Effector memory CD8-positive, alpha-beta T cell (primary cell): Measurements from ENCODE around the gene ADCY3.
A peak's percentile ranks its signal among the peaks of the same experiment; 100 is the strongest.
"Not testable (repeated sequence)": the region's sequence is repeated elsewhere in the genome, so short reads cannot be mapped to it uniquely, and the experiment has no call there.

Experiments used
- ATAC-seq: fragments of 150-1000 bp; cut with Tn5 transposase; replicated peaks from 2 replicates; pipeline ENCODE4 v1.10.0; 2021; ENCODE audit warnings: mild to moderate bottlenecking, moderate library complexity
- DNase-seq, 3 experiments: peaks; one replicate each; pipeline ENCODE4 v3.0.0; 2021
- H3K27ac Mint-ChIP-seq, 2 donors: one replicate each; pipeline ENCODE4 v1.8.0; 2022; ENCODE audit warnings: mild to moderate bottlenecking in 2 of 2, mixed read lengths in 2 of 2, moderate library complexity in 2 of 2
- H3K27me3 Mint-ChIP-seq, 2 donors: one replicate each; pipeline ENCODE4 v1.8.0; 2022; ENCODE audit warnings: mixed read lengths in 2 of 2
- H3K36me3 Mint-ChIP-seq: one replicate; pipeline ENCODE4 v1.8.0; 2022; ENCODE audit warnings: mild to moderate bottlenecking, moderate library complexity, mixed read lengths; ENCODE audit not compliant: insufficient read depth
- H3K4me1 Mint-ChIP-seq, 2 donors: one replicate each; pipeline ENCODE4 v1.8.0; 2022; ENCODE audit warnings: low read depth in 2 of 2, mixed read lengths in 2 of 2
- H3K4me3 Mint-ChIP-seq, 2 donors: one replicate each; pipeline ENCODE4 v1.8.0; 2022; ENCODE audit warnings: mild to moderate bottlenecking in 2 of 2, mixed read lengths in 2 of 2, moderate library complexity in 2 of 2
- H3K9me3 Mint-ChIP-seq, 2 donors: one replicate each; pipeline ENCODE4 v1.8.0; 2022; ENCODE audit warnings: mixed read lengths in 2 of 2

The ADCY3 gene

DNA sequence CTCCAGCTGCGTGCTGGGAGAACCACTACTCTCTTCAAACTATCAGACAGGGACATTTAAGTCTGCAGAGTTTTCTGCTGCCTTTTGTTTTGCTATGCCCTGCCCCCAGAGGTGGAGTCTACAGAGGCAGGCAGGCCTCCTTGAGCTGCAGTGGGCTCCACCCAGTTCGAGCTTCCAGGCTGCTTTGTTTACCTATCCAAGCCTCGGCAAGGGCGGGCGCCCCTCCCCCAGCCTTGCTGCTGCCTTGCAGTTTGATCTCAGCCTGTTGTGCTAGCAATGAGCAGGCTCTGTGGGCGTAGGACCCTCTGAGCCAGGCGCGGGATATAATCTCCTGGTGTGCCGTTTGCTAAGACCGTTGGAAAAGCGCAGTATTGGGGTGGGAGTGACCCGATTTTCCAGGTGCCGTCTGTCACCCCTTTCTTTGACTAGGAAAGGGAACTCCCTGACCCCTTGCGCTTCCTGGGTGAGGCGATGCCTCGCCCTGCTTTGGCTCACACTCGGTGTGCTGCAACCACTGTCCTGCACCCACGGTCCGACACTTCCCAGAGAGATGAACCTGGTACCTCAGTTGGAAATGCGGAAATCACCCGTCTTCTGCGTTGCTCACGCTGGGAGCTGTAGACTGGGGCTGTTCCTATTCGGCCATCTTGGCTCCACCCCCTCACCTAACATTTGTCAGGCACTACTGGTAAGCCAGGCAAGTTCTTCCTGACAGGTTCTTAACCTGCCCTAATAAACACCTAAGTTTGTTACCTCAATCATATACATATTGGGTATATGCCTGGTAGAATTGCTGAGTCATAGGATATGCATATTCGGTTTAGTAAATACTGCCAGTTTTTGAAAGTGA lies 114.0 kb downstream of the ADCY3 start:
- not testable (repeated sequence) for H3K27ac Mint-ChIP-seq, H3K9me3 Mint-ChIP-seq, H3K4me3 Mint-ChIP-seq, H3K36me3 Mint-ChIP-seq, DNase-seq, H3K27me3 Mint-ChIP-seq, ATAC-seq
- H3K4me1 Mint-ChIP-seq = peaks cover 5 to 17% of the 10 kb centered on the region in 2 donors

DNA sequence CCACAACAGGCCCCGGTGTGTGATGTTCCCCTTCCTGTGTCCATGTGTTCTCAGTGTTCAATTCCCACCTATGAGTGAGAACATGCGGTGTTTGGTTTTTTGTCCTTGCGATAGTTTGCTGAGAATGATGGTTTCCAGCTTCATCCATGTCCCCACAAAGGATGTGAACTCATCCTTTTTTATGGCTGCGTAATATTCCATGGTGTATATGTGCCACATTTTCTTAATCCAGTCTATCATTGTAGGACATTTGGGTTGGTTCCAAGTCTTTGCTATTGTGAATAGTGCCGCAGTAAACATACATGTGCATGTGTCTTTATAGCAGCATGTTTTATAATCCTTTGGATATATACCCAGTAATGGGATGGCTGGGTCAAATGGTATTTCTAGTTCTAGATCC lies 119.5 kb downstream of the ADCY3 start:
- not testable (repeated sequence) for DNase-seq, ATAC-seq, H3K9me3 Mint-ChIP-seq, H3K27me3 Mint-ChIP-seq, H3K27ac Mint-ChIP-seq, H3K36me3 Mint-ChIP-seq, H3K4me1 Mint-ChIP-seq, H3K4me3 Mint-ChIP-seq

DNA sequence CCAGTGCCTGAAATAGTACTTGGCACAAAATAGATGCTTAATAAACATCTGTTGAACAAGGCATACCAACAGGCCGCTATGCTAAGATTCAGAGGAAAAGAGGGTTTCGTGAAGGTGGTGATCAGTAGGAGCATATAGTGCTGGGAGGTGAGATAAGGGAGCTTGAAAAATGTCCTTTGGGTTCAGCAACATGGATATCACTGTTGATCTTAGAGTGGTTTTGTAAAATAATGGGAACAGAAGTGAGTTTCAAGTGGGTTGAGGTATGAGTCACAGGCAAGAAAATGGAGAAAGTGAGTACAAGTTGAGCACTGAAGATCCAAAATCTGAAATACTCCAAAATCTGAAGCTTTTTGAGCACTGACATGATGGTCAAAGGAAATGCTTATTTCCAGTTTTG lies 122.4 kb downstream of the ADCY3 start:
- Mint-ChIP-seq H3K27me3 (no peaks in the 10 kb centered on the region), H3K4me1 (peaks cover 9 to 15% of the 10 kb centered on the region in 2 donors), H3K27ac (no peak overlapping the region), H3K4me3 (no peak overlapping the region), H3K36me3 (peaks cover 6% of the 10 kb centered on the region), H3K9me3 (no peaks in the 10 kb centered on the region)
- no peak for ATAC-seq
- DNase-seq = no peak

DNA sequence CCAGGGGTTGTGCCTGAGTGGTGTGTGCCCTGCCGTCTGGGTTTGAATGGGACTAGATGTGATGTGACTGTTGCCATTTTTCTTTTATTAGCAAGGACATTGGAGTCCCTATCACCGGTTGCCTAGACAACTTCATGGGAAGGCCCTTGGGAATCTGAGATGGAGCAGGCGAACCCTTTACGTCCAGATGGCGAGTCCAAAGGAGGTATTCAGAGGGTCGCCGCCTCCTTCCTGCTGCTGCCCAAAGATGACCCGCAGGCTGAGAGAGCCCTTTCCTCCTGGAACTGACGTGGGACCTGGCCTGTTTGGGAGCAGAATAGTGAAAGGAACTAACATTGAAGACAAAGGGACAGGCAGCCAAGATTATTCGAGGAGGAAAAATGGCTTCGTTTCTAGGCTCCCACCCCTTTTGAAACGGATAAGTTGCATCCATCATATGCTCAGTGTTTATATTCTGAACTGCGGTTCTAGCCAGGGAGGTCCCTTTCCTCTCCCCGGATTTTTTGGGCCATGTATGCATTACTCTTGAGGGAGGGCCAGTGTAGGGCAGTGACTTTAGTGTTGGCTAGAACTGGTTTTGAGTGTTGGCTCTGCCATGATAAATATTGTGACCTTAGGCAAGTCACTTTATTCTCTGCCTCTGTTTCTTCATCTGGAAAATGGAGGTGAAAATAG lies 126.1 kb downstream of the ADCY3 start:
- H3K27ac Mint-ChIP-seq = peak overlapping the region; percentile 98 to 99
- H3K4me1 Mint-ChIP-seq = peaks cover 12 to 19% of the 10 kb centered on the region in 2 donors
- peak overlapping the region; percentile 97 to 99 for H3K4me3 Mint-ChIP-seq
- H3K36me3 Mint-ChIP-seq = peaks cover 10% of the 10 kb centered on the region
- H3K27me3 Mint-ChIP-seq = no peaks in the 10 kb centered on the region
- ATAC-seq = no peak
- no peak for DNase-seq
- H3K9me3 Mint-ChIP-seq = no peaks in the 10 kb centered on the region

DNA sequence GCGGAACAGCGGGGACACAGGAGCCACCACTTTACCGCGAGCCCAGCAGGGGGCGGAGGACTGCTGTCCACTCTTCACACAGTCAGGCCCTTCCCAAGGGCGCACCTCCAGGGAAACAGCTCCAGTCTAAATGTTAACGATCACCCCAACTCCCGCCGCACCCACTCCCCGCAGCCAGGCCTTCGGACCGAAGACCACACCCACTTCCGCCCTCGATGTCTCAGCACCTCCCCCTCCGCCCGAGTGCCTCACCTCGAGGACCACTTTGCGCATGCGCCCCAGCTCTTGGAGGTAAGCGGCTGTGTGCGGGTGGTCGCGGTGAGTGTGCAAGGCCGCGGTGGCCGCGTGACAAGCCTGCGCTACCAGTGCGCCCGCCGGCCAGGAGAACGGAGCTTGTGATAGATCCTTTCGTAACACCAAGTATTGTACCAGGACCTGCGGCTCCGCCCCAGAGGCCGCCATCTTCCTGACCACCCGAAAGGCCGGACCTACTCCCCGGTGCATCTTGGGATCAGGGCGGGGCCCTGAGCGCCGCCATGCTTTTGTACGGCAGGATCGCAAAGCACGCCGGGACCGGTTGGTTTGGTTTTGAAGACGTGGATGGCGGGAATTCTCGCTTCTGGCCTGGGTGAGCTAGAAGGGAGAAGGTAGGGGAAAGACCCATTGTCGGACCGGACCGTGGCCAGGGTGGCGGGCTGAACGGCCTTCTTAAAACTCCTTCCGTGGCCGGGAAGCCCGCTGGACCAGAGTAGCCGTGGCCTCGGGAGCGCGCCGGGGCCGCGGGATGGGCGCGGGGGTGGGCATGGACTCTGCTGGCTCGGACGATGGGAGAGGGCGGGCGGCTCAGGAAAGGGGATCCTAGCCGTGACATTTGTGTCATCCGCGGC lies 126.9 kb downstream of the ADCY3 start, which contains the start of the genes CENPO and PTRHD1:
Gene CENPO (plus strand): TSS at position 552 of the 887 bp plus-strand sequence. CDS start 495 bp downstream, outside the sequence.
Gene PTRHD1 (minus strand): TSS at position 518 of the 887 bp plus-strand sequence. CDS start 14 bp downstream, at position 504.
- peak; percentile 97 for ATAC-seq
- Mint-ChIP-seq H3K27ac (peak within 1 kb of the TSS; percentile 98 to 99), H3K4me3 (peak within 1 kb of the TSS; percentile 97 to 99), H3K4me1 (peaks cover 12 to 19% of the 10 kb centered on the region in 2 donors), H3K9me3 (no peaks in the 10 kb centered on the region), H3K36me3 (peaks cover 10% of the 10 kb centered on the region), H3K27me3 (no peaks in the 10 kb centered on the region)
- peak; percentile 89 to 94 (median 90) for DNase-seq

DNA sequence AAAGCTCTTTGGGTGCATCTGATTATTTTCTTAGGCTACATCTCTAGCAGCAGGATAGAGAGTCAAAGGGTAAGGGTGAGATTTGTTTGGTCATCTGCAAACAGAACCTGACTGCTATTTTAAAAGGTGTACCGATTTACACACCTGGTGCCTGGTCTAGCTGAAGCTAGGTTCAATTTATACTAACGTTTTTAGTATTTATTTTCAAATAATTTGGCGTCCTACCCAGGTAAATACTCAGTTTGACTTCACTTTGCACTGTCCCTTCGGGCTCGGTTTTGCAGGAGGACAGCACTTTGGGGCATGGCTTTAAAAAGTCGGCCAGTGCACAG lies 127.5 kb downstream of the ADCY3 start:
- Mint-ChIP-seq H3K4me3 (peak overlapping the region; percentile 97 to 99), H3K27ac (peak overlapping the region; percentile 98 to 99), H3K4me1 (peaks cover 12 to 19% of the 10 kb centered on the region in 2 donors), H3K9me3 (no peaks in the 10 kb centered on the region), H3K27me3 (no peaks in the 10 kb centered on the region), H3K36me3 (peaks cover 10% of the 10 kb centered on the region)
- DNase-seq (no peak), ATAC-seq (no peak)

DNA sequence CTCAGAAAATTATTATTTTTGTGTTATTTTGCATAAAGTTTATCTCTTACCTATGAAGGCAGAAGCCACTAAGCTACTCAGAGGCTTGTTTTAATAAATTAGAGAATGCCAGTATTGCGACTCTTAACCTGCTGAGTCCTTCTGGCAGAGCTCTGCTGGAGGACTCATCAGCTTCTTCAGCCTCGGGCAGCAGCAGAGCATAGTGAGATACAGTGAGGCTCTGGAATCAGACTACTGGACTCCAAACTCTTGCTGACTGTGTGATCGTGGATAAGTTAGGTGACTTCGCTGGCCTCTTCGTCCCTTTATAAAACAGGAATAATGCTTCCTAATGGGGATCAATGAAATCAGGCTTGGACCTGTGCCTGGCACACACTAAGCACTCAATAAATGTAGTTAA lies 128.6 kb downstream of the ADCY3 start:
- no peak for DNase-seq
- Mint-ChIP-seq H3K4me1 (peaks cover 12 to 19% of the 10 kb centered on the region in 2 donors), H3K9me3 (no peaks in the 10 kb centered on the region), H3K27me3 (no peaks in the 10 kb centered on the region), H3K4me3 (no peak overlapping the region), H3K36me3 (peaks cover 10% of the 10 kb centered on the region), H3K27ac (no peak overlapping the region)
- no peak for ATAC-seq

DNA sequence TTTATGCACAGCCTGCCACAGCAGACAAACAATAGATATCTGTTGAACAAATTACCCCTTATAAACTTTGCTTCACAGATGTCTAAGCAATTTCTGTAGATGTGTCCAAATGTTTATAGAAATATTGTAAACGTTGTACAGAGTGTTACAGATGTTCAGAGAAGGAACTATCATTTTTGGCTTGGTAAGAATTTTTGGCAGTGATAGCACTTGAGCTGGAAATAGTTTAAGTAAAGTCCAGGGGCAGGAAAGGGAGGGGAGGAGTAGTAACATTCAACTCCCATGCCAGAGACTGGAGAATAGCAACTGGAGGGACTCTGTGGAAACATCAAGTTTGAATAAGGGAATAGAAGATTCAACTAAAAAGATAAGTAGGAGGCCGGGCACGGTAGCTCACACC lies 131.2 kb downstream of the ADCY3 start:
- ATAC-seq (no peak), DNase-seq (no peak)
- H3K9me3 Mint-ChIP-seq = no peaks in the 10 kb centered on the region
- H3K36me3 Mint-ChIP-seq = peaks cover 10% of the 10 kb centered on the region
- H3K4me3 Mint-ChIP-seq = no peak overlapping the region
- H3K27me3 Mint-ChIP-seq = no peaks in the 10 kb centered on the region
- H3K27ac Mint-ChIP-seq = no peak overlapping the region
- H3K4me1 Mint-ChIP-seq = peaks cover 9 to 14% of the 10 kb centered on the region in 2 donors

DNA sequence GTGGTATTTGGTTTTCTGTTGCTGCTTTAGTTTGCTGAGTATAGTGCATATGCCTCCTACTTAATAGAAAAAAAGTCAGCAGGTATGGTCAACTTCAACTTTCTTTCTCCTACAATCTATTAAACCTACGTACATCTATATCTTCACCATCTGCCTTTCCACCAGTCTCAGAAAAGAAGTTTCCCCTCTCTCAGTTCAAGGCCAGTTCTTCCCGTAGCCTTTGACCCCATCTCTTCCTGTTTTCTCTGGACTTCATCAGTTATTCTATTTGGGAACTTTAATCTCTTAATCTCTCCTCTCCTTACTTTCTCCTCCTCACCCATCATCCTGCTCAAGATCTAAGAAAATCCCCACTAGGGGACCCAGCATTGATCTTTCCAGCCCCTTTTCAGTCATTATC lies 132.5 kb downstream of the ADCY3 start:
- H3K27ac Mint-ChIP-seq = no peak overlapping the region
- no peak overlapping the region for H3K4me3 Mint-ChIP-seq
- H3K27me3 Mint-ChIP-seq = no peaks in the 10 kb centered on the region
- H3K36me3 Mint-ChIP-seq = peaks cover 2% of the 10 kb centered on the region
- DNase-seq (no peak), ATAC-seq (no peak)
- H3K4me1 Mint-ChIP-seq = peaks cover 3 to 4% of the 10 kb centered on the region in 2 donors
- no peaks in the 10 kb centered on the region for H3K9me3 Mint-ChIP-seq

DNA sequence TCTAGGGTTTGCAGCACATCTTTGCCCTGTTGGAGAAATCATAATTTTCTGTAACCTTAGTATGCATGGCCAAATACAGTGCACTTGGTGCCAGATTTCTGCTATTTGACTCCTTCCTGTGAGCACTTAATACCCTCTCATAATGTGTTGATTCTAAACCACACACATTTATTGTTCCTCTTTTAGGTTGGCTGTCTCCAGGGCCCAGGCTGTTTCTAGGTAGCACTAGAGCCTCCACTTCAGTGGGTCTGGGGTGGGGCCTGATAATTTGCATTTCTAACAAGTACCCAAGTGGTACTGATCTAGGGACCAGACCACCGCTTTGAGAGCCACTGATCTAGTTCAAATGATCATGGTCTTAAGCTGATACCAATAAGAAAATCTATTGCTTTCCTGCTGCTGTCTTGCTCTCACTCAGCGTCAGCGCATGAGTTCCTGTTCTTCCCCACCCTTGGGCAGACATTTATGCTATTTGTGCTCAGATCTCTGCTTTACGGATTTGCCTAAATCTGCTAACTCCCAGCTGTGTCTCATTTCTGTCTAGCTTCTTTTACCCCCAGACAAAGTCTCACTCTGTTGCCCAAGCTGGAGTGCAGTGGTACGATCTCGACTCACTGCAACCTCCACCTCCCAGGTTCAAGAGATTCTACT lies 134.2 kb downstream of the ADCY3 start:
- H3K27ac Mint-ChIP-seq = no peak overlapping the region

DNA sequence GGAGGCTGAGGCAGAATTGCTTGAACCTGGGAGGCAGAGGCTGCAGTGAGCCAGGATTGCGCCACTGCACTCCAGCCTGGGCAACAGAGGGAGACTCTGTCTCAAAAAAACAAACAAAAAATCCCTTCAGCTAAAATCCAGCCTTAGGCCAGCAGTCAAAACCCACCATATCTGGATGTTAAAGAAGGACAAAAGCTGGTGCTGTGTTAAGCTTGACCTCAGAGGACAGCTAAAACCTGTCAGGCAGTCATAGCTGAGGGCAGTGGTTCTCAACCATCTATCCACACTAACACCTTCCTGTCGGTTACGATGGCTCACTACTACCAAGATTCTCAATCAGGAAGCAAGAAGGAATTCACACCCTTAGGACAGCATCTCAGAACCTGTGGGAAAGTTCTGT lies 136.4 kb downstream of the ADCY3 start:
- Mint-ChIP-seq H3K27me3 (peaks cover 0 to 13% of the 10 kb centered on the region in 2 donors), H3K36me3 (no peaks in the 10 kb centered on the region), H3K4me1 (no peaks in the 10 kb centered on the region), H3K27ac (no peak overlapping the region), H3K4me3 (no peak overlapping the region), H3K9me3 (no peaks in the 10 kb centered on the region)
- ATAC-seq (no peak), DNase-seq (no peak)

More for the DNA sequence above, 134.2 kb downstream of the ADCY3 start:
- Mint-ChIP-seq H3K4me1 (no peaks in the 10 kb centered on the region), H3K4me3 (no peak overlapping the region), H3K36me3 (no peaks in the 10 kb centered on the region), H3K27me3 (peaks cover 0 to 7% of the 10 kb centered on the region in 2 donors), H3K9me3 (no peaks in the 10 kb centered on the region)
- DNase-seq = no peak
- peak; percentile 64 for ATAC-seq

DNA sequence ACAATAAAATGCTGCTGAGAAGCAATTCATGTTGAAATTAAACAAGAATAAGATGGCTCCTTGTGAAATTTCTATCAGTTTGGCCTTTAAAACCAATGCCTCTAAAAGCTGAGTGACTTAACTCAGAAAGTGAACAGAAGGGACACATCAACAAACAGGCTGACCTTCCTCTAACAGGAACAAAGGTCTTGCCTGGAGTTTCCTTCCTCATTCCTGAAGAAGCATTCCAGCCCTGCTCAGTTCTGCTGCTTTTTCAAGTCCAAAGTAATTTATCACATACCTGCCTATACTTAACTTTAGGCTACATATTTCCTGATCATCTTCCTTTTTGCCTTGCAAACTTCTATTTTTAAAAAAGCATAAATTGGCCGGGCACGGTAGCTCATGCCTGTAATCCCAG lies 140.9 kb downstream of the ADCY3 start:
- no peak for ATAC-seq
- no peak overlapping the region for H3K27ac Mint-ChIP-seq
- peaks cover 0 to 3% of the 10 kb centered on the region in 2 donors for H3K4me1 Mint-ChIP-seq
- no peaks in the 10 kb centered on the region for H3K36me3 Mint-ChIP-seq
- H3K9me3 Mint-ChIP-seq = no peaks in the 10 kb centered on the region
- no peak for DNase-seq
- peaks cover 0 to 13% of the 10 kb centered on the region in 2 donors for H3K27me3 Mint-ChIP-seq
- no peak overlapping the region for H3K4me3 Mint-ChIP-seq

DNA sequence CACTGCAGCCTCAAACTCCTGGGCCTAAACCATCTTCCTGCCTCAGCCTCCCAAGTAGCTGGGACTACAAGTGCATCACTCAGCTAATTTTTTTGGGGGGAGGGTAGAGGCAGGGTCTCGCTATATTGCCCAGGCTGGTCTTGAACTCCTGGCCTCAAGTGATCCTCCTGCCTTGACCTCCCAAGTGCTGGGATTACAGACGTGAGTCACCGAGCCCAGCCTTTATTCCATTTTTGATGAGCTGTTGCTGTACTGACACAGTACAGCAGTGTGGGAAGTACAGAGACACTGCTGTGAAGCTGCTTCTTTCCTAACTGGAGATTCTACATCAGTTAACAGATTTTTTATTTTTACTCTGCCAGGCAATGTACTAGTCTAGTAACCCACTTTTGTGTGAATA lies 145.7 kb downstream of the ADCY3 start:
- H3K9me3 Mint-ChIP-seq = no peaks in the 10 kb centered on the region

More for the DNA sequence above, 145.7 kb downstream of the ADCY3 start:
- Mint-ChIP-seq H3K4me1 (peaks cover 0 to 3% of the 10 kb centered on the region in 2 donors), H3K27me3 (no peaks in the 10 kb centered on the region), H3K27ac (no peak overlapping the region), H3K4me3 (no peak overlapping the region), H3K36me3 (peaks cover 12% of the 10 kb centered on the region)
- no peak for DNase-seq
- ATAC-seq = no peak
